Testis (tissue), 2 donors: ENCODE results near the gene MANSC1.

Source experiments
- CTCF ChIP-seq, 3 experiments: fragments of 450-650 bp in 2 of 3; fragments of 200-600 bp in 1 of 3; sonication (generic) in 1 of 3; IDR thresholded peaks; one replicate each; pipeline ENCODE4 v1.5.1; 2016 to 2019; ENCODE audit warnings: antibody characterized with exemption in 3 of 3, mild to moderate bottlenecking in 2 of 3, moderate library complexity in 1 of 3
- POLR2A ChIP-seq: fragments of 450-650 bp; IDR thresholded peaks from one replicate; pipeline ENCODE4 v1.6.1; 2017; ENCODE audit warnings: antibody characterized with exemption, mild to moderate bottlenecking, moderate library complexity

- no peak for TF ChIP-seq CTCF (IDR thresholded peaks at IDR 0.05)
- TF ChIP-seq POLR2A = no peak
These were observed 52.7 kb downstream of the MANSC1 start for GRCh38 chr12:12297201-12297830.
